Medulla oblongata (tissue), 1 donor: ENCODE data around the gene OR1D5.
"Not testable (repeated sequence)": the region's sequence is repeated elsewhere in the genome, so short reads cannot be mapped to it uniquely, and the experiment has no call there.

Source experiments
- DNase-seq: peaks from one replicate; pipeline ENCODE4 v3.0.0-alpha.2; 2015; ENCODE audit errors: extremely low spot score

Gene OR1D5

GRCh38 chr17:3063507-3063906, at the start of gene OR1D5:
TSS of gene OR1D5 (minus strand) at chr17:3063607. CDS start at chr17:3063607, 0 bp downstream.
- not testable (repeated sequence) for DNase-seq

GRCh38 chr17:3104322-3104721, 40.9 kb upstream of the OR1D5 start, which contains the start of gene OR1D2:
TSS of gene OR1D2 (minus strand) at chr17:3104422. CDS start at chr17:3092996, 11,426 bp downstream.
- no peak for DNase-seq

- DNase-seq, result not testable (repeated sequence)
These were observed 10.4 kb upstream of the OR1D5 start for GRCh38 chr17:3073850-3074249.

GRCh38 chr17:3065192-3065591, 1.8 kb upstream of the OR1D5 start:
- peak; percentile 48 for DNase-seq

GRCh38 chr17:3062824-3063377, 506 bp downstream of the OR1D5 start:
- not testable (repeated sequence) for DNase-seq

- not testable (repeated sequence) for DNase-seq
These were observed 8.5 kb downstream of the OR1D5 start for GRCh38 chr17:3054868-3055267.

GRCh38 chr17:3049705-3050295, 13.6 kb downstream of the OR1D5 start:
- DNase-seq, result no peak

GRCh38 chr17:3048727-3049471, 14.5 kb downstream of the OR1D5 start:
- DNase-seq, result peak; percentile 99

- DNase-seq, result no peak
These were observed 16.7 kb downstream of the OR1D5 start for GRCh38 chr17:3046753-3047152.

- no peak for DNase-seq
These were observed 19.6 kb downstream of the OR1D5 start for GRCh38 chr17:3043737-3044365.

GRCh38 chr17:3040882-3041281, 22.5 kb downstream of the OR1D5 start:
- no peak for DNase-seq

- DNase-seq, result no peak
These were observed 23.7 kb downstream of the OR1D5 start for GRCh38 chr17:3039736-3040135.

- no peak for DNase-seq
These were observed 24.5 kb downstream of the OR1D5 start for GRCh38 chr17:3038941-3039340.

GRCh38 chr17:3037259-3037658, 26.1 kb downstream of the OR1D5 start:
- no peak for DNase-seq

GRCh38 chr17:3036800-3037199, 26.6 kb downstream of the OR1D5 start:
- DNase-seq, result no peak

GRCh38 chr17:3035968-3036280, 27.5 kb downstream of the OR1D5 start:
- DNase-seq, result no peak

- DNase-seq, result no peak
These were observed 28.0 kb downstream of the OR1D5 start for GRCh38 chr17:3035256-3035967.

- no peak for DNase-seq
These were observed 28.9 kb downstream of the OR1D5 start for GRCh38 chr17:3034578-3034920.

GRCh38 chr17:3033741-3034577, 29.4 kb downstream of the OR1D5 start:
- no peak for DNase-seq

- DNase-seq, result no peak
These were observed 30.2 kb downstream of the OR1D5 start for GRCh38 chr17:3033248-3033640.
